ENCODE measurements around the gene CFAP47. TPM values are rescaled to one million over a fixed set of nuclear protein-coding genes. Genes with fewer than 3 reads are reported as not detected.
"Not testable (repeated sequence)": the region's sequence is repeated elsewhere in the genome, so short reads cannot be mapped to it uniquely, and the experiment has no call there.

Gene CFAP47
- total RNA-seq, 2 donors from 2014 or later: not detected

DNA sequence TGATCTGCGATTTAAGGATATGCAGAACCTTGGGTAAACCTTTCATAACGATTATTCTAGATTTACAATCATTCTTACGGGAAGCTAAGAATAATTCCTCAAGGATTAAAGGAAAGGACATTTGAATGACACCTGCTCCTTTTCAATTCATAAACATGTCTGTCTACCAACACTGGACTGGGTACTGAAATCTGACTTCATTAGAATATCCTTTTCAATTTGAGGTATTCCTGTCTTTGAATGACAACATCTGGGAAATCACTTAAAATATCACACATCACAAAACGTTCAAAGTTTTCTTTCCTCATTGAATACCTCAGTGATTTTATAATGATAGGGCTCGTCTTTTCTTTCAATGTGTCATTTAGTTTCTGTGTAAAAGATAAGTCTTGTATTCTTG is 87.7 kb downstream of the CFAP47 start:
- TF ChIP-seq, protein P1, sequence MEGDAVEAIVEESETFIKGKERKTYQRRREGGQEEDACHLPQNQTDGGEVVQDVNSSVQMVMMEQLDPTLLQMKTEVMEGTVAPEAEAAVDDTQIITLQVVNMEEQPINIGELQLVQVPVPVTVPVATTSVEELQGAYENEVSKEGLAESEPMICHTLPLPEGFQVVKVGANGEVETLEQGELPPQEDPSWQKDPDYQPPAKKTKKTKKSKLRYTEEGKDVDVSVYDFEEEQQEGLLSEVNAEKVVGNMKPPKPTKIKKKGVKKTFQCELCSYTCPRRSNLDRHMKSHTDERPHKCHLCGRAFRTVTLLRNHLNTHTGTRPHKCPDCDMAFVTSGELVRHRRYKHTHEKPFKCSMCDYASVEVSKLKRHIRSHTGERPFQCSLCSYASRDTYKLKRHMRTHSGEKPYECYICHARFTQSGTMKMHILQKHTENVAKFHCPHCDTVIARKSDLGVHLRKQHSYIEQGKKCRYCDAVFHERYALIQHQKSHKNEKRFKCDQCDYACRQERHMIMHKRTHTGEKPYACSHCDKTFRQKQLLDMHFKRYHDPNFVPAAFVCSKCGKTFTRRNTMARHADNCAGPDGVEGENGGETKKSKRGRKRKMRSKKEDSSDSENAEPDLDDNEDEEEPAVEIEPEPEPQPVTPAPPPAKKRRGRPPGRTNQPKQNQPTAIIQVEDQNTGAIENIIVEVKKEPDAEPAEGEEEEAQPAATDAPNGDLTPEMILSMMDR (IDR thresholded peaks at IDR 0.05): no peak
- H3K4me3 ChIP-seq: no peak overlapping the region
- no peaks in the 10 kb centered on the region for H3K4me1 ChIP-seq
- H3K36me3 ChIP-seq: no peaks in the 10 kb centered on the region
- no peak overlapping the region for H3K9ac ChIP-seq (ENCODE audit: low read depth in 2 of 2, low read length in 2 of 2)
- intact Hi-C loops (cut with DNase I): no loop called here
- H3K9me3 ChIP-seq: no peaks in the 10 kb centered on the region
- H3K27ac ChIP-seq: no peak overlapping the region
- no peaks in the 10 kb centered on the region for H3K27me3 ChIP-seq
- no peak for DNase-seq

DNA sequence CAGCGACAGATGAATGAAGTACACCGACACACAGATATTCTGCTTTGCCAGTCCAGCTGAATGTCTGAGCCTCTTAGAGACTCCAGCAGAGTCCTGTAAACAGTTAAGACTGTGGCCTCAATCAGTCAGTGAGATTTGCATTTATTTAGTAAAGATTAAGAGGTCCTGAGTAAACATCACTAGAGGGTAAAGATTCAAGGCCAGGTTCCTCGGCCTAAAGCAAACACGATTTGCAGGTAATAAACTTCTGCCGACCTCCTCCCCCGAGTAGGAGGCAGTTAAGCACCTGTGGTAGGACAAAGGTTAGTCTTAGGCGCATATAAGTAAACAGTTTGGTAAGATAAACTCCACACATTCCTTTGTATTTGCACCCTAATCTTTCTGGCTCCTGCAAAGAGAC is 99.6 kb downstream of the CFAP47 start:
- no peaks in the 10 kb centered on the region for H3K4me1 ChIP-seq
- H3K27ac ChIP-seq: no peak overlapping the region
- DNase-seq: peak; percentile 69
- intact Hi-C loops (cut with DNase I): no loop called here
- TF ChIP-seq, protein P1 (IDR thresholded peaks at IDR 0.05): no peak
- H3K9me3 ChIP-seq: no peaks in the 10 kb centered on the region
- H3K9ac ChIP-seq (ENCODE audit: low read depth in 2 of 2, low read length in 2 of 2): no peak overlapping the region
- no peaks in the 10 kb centered on the region for H3K27me3 ChIP-seq
- H3K4me3 ChIP-seq: no peak overlapping the region
- no peaks in the 10 kb centered on the region for H3K36me3 ChIP-seq

DNA sequence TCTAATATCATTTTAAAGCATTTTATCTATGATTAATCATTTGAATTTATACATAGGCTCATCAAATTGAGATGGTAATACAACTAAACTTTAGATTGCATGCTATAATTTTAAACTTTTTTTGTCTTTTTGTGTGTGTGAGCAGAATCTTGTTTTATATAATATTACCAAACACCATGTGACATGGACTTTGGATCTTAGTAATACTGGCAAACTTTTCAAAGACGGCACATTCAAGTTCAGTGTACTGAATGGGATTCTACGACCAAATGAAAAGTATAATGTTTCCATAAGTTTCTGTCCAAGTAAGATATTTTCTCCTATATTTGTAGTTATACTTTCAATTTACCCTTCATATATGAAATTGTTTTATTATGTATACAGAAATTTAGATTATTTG is 116.0 kb downstream of the CFAP47 start:
- Histone ChIP-seq H3K9me3 (no peaks in the 10 kb centered on the region), H3K27me3 (no peaks in the 10 kb centered on the region), H3K36me3 (no peaks in the 10 kb centered on the region), H3K4me1 (no peaks in the 10 kb centered on the region), H3K4me3 (no peak overlapping the region), H3K9ac (ENCODE audit: low read depth in 2 of 2, low read length in 2 of 2) (no peak overlapping the region), H3K27ac (no peak overlapping the region)
- intact Hi-C loops (cut with DNase I): no loop called here
- DNase-seq: no peak
- TF ChIP-seq, protein P1 (IDR thresholded peaks at IDR 0.05): no peak

DNA sequence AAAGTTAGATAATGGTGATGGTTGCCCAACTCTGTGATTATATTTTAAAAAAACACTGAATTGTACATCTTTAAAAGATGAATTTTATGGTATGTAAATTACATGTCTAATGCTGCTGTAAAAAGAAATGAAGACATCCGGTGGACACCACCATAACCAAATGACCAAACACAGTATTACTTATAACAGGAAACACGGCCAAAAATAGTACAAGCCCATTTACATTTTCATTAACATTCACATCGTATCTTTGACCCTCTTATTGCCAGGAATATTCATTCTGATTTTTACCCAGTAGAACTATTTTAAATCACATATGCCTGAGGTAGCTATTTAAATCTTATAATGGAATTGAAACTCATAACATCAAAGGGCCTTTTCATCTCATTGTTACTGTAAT is 143.2 kb downstream of the CFAP47 start:
- intact Hi-C loops (cut with DNase I): no loop called here
- Histone ChIP-seq H3K9ac (ENCODE audit: low read depth in 2 of 2, low read length in 2 of 2) (no peak overlapping the region), H3K27ac (no peak overlapping the region), H3K4me3 (no peak overlapping the region), H3K4me1 (no peaks in the 10 kb centered on the region), H3K27me3 (no peaks in the 10 kb centered on the region), H3K36me3 (no peaks in the 10 kb centered on the region), H3K9me3 (no peaks in the 10 kb centered on the region)
- TF ChIP-seq, protein P1 (IDR thresholded peaks at IDR 0.05): no peak
- no peak for DNase-seq

DNA sequence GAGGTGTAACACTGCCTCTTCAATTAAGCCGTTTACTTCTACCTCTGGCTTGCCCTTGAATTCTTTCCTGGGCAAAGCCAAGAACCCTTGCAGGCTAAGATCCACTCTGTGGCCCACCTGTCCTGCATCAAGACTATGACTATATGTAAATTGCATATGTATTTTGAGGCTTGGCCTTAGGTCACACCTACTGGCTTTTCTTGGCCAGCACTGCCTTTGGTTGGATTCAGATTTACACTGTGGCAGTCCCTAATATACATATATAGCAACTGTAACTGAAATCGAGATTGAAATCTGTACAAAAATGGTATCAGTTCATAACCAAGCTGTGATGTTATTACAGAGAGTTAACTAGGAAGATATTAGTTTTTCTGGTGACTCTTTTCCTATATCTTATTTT is 151.5 kb downstream of the CFAP47 start:
- H3K27ac ChIP-seq: no peak overlapping the region
- H3K27me3 ChIP-seq: no peaks in the 10 kb centered on the region
- TF ChIP-seq, protein P1 (IDR thresholded peaks at IDR 0.05): no peak
- H3K4me1 ChIP-seq: no peaks in the 10 kb centered on the region
- intact Hi-C loops (cut with DNase I): no loop called here
- H3K9me3 ChIP-seq: no peaks in the 10 kb centered on the region
- H3K9ac ChIP-seq (ENCODE audit: low read depth in 2 of 2, low read length in 2 of 2): no peak overlapping the region
- no peak overlapping the region for H3K4me3 ChIP-seq
- H3K36me3 ChIP-seq: no peaks in the 10 kb centered on the region
- DNase-seq: no peak

DNA sequence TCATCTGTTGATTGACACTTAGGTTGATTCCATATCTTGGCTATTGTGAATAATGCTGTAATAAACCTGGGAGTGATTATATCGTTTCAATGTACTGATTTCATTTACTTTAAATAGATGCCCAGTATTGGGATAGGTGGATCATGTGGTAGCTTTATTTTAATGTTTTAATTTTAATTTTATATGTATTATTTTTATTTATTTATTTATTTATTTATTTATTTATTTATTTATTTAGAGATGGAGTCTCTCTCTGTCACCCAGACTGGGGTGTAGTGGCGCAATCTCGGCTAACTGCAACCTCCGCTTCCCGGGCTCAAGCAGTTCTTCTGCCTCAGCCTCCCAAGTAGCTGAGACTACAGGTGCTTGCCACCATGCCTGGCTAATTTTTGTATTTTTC is 155.5 kb downstream of the CFAP47 start:
- H3K27me3 ChIP-seq; H3K4me1 ChIP-seq; H3K9ac ChIP-seq (ENCODE audit: low read depth in 2 of 2, low read length in 2 of 2); H3K36me3 ChIP-seq; H3K4me3 ChIP-seq; DNase-seq; H3K27ac ChIP-seq; H3K9me3 ChIP-seq; intact Hi-C loops (cut with DNase I): not testable (repeated sequence)

Measured in colonic mucosa (tissue), 4 donors.